Measurements from ENCODE around the gene TTBK2.
A peak's percentile ranks its signal among the peaks of the same experiment; 100 is the strongest.

The TTBK2 gene

DNA sequence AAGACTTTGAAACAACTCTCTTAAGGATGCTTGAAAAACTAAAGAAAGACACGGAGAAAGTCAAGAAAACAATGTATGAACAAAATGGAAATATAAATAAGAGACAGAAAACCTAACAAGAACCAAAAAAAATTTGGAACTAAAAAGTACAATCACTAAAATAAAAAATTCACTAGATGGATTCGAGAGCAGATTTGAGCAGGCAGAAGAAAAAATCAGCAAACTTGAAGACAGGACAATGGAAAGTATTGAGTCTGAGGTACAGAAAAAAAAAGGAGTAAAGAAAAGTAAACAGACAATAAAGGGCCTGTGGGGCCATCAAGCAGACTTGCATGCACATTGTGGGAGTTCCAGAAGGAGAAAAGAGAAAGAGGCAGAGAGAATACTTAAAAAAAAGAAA lies 170.3 kb downstream of the TTBK2 start:
- no peak for DNase-seq

DNA sequence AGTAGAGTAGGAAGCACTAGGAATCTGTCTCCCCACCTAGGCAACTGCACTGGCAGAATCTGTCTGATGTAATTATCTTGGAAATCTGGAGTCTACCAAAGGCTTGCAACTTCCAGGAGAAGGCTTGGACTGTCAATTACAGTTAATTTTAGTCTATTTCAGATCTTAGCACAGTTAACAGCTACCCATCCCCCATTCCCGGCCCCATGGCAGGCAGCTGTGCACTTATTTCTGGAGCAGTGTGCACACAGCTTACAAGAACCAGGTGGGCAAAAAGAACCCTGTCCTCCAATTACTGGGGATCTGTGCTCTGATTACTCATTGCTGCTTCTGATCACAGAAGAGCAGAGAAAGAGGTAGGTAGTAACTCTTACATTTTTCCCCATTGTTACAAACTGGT lies 171.3 kb downstream of the TTBK2 start:
- no peak for DNase-seq

DNA sequence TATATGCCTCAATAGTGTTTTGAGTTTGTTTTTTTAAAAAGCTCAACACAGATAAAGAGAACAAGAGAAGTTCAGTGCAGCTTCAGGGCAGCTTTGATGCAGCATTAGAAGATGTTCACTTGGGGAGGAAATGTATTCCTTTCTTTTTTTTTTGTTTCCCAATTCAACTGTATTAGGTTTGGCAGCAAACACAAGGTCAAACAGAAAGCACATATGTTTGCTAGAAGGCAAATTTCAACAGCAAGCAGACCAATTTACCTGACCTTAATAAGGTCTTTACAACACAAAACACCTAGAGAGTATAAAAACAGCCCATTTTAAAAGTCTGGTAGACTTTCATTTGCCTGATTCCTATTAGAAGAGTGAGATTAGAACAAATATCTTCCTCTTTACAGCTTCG lies 176.4 kb downstream of the TTBK2 start:
- DNase-seq, result no peak

DNA sequence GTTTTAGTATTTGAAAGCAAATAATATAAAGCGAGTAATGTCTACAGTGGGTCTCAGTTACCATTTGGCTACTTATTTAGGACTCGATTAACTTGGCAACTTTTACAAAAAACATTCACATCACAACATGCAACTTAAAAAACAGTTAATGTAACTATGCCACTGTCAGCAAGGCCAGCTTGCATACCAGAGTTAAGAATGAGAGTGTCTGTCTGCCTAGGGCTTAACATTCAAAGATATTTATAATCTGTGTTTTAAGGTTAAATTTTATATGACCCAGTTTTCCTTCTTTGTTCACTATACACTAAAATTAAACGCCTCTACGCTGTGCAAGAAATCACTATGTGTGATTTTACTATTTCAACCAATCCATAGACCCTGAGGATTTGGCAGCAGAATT lies 178.4 kb downstream of the TTBK2 start:
- no peak for DNase-seq

DNA sequence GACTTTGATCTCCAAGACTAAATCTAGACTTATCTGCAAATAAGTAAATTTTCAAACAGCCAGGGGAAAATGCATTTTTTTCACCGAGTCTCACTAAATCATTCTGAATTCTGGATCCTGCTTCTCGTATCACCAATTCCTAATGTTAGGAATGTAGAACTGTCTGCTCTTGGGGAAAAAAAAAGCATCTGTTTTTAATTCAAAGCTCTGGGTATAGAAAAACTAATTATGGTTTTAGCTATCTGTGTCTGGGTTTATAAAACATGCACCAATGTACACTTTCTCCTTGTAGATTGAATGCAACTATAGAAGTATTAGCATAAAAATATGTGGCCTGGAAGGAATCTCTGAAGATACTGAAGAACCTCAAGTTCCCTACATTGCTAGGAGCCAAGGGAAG lies 178.9 kb downstream of the TTBK2 start:
- DNase-seq, result no peak

DNA sequence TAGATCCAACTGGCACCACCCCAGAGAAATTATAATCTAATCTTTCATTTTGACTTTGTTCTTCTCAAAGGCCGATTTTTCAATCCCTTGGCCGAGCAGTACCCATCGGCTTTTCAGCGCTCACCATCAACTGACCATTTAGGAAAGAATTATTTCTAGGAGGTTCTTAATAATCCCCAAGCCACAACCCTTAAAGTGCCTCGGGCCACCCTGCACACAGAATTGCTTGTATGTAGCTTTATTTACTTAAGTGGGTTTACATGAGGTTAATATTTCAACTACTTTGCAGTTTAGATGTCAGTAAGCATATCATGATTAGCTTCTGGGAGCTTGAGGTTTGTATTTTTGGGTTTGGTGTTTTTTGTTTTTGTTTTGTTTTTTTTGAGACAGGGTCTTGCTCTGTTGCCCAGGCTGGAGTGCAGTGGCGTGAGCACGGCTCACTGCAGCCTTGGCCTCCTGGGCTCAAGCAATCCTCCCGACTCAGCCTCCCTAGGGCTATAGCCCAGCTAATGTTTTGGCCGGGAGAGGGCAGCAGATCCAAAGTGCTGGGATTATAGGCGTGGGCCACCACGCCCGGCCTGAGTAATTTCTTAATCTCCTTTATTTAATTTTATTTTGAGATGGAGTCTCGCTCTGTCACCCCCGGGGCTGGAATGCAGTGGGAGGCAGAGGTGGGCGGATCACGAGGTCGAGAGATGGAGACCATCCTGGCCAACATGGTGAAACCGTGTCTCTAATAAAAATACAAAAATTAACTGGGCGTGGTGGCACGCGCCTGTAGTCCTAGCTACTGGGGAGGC lies 182.8 kb downstream of the TTBK2 start:
- no peak for DNase-seq

DNA sequence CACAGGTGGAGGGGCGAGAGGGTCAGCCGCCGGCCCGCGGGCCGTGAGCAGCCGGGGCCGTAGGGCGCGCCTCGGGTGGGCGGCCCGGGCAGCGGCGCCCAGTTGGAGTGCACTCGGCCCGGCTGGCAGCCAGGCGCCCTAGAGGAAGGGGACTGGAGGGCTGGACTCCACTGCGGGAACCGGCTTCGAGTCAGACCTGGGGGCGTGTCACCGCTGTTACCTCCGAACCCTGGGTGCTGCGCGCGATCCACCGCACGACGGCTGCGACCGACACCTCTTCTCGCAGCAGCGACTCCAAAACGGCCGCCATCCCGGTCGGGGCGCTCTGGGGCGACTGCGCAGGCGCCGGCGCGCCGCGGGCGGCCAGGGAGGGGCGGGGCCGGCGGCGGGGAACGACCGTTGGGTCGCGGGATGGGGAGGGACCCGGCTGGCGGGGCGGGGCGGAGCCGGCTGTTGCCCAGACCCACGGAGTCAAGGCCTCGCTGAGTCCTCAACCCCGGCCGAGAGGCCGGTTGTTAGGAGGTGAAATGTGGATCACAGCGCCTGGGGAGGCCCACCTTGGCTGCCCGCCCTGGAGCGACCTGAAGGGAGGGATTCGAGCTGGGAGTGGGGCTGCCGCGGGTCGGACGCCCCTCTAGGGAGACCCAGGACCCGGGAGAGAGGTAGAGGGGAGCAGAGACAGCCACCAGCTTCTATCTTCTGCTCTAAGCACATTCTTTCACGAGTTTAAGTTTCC lies 183.6 kb downstream of the TTBK2 start, which contains the start of gene CDAN1:
CDAN1 (minus strand) TSS at position 336 of the 736 bp plus-strand sequence; CDS start at position 310, 26 bp downstream.
- peak; percentile 89 for DNase-seq

DNA sequence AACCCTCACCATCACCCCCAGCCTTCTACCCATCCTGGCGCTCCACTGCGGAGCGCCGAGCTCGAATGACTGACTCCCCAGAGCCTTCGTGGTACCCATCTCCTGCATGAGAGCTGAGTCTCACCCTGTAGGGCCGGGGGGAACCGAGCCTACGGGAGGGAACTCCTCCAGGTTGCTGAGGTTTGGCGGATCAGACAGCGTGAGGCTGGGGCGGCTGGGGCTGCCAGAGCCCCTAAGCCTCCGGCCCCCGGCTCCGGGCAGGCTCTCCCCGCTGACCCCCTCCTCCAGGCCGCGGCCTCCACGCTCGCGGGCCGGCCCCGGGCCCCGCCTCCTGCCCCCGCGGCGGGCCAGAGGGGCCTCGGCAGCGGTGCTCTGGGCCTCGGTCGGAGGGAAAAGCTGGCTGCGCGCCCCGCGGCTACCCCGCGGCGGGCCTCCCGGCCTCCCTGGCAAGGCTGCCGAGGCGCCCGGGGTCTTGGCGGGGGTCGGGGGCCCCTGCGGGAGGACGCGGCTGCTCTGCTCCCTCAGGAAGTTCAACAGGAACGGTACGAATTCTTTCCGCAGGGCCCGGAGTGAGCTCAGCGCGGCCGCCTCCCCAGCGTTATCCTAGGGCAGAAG lies 184.3 kb downstream of the TTBK2 start:
- DNase-seq, result no peak

DNA sequence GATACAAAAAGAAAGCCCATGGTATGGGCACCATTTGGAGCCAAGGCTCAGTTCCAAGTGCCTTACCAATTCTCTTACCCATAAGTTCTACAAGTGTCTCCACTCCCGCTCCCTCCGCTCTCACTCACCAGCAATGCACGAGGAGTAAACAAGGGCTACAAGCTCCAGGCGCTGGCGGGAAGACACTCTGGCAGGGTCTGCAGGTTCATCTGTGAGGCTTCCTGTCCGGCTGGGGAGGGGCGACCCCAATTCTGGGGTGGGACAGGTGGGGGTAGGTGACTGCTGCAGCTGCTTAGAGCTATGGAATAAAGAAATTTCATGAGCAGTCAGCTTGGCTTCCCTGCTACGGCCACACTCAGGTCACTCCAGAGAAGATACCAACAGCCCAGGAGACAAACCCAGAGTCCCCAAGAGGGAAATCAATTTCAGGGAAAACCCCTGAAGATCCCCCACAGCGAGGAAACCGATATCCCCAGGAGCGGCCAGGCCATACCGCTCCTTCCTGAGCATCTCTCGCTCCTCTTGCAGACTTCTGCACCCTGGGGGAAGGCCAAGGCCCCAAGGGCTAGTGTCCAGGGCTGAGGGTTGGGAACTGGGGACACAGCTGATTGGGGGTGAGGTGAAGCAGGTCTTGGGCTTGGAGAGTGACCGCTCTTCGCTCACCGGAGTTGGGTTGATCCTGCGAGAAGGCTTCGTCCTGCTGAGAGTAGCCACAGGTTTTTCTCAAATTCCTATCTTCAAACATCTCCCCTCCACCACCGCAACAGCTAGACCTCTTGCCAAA lies 185.0 kb downstream of the TTBK2 start:
- DNase-seq, result no peak

DNA sequence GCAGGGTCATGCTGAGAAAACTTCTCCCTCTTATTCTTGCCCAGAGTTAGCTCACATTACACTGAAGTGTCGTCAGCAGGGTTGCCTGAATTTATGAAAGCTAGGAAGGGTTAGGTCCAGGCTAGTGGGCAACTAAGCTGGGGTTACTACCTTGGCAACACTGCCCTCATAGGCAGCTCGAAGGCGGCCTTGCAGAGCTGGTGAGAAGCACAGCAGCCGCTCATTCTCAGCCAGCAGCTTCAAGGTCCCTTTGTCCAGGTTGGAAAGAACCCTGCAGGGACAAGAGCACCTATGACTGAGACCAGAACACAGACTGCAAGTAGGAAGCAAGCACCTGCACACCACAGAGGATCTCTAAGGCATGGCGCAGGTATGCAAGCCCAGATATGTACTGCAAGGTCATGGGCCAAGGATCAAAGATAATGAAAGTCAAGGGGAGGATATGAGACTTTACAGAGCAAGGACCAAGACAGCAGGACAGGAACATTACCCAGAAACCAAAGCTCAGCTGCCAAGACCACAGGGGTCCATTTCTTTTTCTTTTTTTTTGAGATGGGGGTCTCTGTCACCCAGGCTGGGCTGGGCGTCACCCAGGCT lies 186.4 kb downstream of the TTBK2 start:
- DNase-seq, result no peak

DNA sequence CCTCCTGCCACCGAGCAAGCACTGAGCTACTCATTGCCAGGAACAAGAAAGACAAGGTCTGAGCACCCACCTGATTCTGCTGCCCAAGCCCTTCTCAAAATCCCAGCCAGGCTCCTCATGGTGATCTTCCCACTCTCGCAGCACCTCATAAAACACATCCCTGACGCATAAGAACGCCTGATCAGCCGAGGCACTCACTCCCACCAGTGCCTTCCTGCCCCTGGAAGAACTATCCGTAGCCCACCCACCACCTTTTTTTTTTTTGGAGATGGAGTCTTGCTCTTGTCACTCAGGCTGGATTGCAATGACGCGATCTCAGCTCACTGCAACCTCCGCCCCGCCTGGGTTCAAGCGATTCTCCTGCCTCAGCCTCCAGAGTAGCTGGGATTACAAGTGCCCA lies 187.6 kb downstream of the TTBK2 start:
- no peak for DNase-seq

DNA sequence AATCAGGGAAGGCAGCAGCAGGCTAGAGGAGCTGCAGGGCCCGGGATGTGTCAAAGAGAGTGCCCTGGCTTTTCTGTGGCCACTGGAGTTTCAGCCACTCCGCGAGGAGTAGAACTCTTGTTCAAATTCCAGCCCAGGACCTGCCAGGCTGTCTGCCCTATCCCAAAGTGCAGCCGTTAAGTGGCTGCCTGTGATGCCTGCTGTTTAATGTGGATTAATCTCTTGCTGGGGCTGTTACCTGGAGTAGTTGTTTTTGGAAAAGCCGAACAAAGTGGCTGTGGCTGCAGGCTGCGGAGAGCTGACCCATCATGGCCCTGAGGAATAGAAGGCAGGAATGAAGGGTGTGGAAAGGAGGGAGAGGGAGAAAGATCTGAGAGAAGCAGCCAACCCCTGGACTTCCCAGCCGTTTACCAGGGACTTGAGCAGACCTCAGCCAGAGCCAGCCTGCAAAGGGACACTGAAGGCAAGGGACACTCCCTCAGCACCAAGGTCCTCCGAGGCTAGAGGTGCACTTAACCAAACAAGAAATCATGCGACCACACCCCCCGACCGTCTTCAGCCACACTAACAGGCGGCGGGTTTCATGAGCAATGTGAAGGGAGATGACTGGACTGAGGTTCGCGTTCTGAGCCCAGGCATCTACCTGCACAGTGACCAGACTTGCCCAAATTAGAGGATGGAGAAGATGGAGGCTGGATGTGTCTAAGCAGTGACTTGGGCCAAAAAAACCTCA lies 188.3 kb downstream of the TTBK2 start:
- no peak for DNase-seq

DNA sequence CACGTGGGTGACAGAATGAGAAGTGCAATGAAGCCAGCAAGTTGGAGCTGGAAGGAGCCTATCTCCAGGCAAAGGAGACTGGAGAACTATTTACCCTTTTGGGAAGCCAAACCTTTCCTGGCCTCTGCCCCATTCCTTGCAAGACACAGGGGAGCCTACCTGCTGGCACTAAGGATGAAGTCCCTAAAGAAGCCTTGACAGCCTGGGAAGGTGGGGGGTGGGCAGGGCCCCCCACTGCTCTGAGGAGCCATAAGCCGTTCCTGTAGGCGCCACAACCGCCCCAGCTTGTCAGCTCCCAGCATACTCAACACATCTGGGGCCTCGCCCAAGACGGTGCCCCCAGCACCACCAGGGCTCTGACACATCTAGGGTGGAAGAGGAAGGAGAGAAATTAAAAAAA lies 189.1 kb downstream of the TTBK2 start:
- DNase-seq, result no peak

DNA sequence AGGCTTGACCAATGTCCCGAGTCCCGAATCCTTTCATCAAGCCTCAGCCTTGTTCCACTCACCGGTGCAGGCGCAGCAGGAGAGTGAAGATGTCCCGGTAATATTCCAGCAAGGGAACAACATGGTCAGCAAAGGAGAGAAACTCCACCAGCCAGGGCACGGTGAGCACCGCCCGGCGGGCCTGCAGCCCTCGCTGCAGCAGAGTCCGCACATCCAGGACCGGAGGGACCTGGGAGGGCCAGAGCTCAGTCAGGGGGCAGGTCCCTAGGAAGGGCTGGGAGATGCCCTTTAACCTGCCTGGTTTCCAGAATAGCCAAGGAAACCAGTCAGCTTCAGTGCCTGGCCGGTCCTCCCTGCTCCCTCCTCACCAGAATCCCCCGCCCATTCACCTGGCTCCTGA lies 190.0 kb downstream of the TTBK2 start:
- no peak for DNase-seq

DNA sequence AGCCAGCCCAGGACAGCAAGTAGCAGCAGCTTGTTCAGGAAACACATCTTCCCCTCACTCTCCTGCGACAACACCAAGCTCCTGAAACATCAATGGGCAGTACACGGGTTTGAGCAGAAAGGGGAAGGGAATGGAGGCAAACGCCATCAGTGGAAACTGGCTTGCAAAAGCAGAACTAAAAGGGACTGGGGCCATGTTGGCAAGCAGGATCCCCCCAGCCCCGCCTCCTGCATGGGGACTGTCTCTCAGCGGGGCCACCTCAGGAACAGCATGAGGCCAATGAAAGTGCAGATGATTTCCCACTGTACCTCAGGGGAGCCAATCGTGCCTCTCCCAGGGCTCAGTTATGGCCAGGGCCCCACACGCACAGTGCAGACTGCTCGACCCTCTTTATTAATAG lies 190.4 kb downstream of the TTBK2 start:
- DNase-seq, result no peak

DNA sequence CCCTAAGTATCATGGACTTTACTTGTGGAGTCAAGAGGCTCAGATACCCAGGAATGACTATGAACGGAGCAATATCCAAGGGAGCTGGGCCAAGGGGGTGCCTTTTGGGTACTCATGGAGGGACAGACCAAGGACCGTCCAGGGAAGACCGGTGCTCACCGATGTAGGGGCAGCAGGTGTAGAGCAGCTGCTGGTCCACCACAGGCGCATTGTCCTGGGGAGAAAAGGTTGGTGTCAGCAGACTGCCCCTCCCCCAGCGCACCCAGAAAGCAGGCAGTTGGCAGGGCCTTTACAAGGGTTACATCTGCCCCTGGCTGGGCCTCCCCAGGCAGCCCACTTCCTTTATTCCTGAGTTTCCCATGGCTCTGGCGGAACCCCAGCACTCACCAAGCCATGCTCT lies 191.2 kb downstream of the TTBK2 start:
- no peak for DNase-seq

DNA sequence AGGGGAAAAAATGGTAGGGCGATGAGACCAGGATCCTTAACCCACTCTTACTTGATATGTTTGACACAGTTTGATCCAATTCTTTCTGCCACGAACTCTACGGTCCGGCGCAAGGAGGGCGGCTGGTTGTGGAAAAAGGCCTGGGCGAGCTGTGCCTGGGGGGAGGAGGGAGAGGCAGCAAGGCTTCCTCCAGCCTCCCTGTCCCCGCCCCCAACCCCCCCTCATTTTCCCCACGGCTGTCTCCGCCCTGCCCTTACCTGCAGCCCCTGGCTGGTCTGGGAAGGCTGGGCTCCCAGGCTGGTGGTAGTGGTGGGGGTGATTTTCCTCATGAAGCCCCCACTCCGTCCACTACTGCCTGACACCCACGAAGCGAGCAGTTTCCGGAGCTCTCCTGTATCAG lies 191.6 kb downstream of the TTBK2 start:
- DNase-seq, result no peak

DNA sequence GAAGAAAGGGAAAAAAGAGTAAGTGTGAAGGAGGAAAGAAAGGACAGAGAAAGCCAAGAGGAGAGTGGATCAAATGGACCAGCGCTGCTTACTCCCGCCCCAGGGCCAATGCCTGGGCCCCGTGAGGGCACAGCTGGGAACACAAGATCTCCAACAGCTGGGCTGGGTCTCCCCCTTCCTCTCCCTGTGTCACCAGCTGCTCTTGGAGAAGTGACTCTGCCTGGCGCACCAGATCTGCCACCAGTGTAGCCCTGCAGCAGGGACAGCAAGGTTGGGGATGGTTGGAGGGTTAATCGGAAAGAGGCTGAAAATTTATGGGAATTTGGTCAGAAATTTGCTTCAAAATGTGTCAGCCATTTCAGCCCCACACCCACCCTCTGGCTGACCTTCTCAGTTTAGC lies 192.0 kb downstream of the TTBK2 start:
- no peak for DNase-seq

DNA sequence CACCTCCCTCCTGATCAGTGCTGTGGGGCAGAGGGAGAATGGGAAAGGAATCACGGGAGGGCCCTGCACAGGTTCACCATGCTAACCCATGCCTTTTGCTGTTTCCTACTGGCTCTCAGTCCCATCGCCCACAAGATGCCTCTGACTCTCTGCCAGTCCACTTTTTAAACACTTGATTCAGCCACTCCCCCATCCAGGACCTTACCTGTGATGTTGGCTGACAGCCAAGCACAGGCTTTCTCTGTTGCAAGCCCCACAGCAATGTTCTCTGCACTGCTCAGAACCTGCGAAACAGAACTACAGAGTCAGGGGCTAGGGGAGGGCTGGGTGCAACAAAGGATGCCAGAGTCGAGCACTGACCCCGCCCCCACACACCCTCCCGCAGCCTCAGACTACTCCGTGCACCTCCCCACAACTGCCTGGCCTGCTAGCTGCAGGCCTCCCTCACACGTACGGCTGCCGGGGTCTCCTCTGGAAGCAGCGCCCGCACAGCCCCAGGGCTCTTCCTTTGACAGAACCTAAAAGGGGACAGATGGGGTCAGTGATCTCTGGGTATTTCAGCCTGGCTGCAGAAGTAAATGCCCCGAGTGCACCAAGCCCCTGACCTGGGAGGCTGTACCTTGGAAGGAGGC lies 192.7 kb downstream of the TTBK2 start:
- no peak for DNase-seq

DNA sequence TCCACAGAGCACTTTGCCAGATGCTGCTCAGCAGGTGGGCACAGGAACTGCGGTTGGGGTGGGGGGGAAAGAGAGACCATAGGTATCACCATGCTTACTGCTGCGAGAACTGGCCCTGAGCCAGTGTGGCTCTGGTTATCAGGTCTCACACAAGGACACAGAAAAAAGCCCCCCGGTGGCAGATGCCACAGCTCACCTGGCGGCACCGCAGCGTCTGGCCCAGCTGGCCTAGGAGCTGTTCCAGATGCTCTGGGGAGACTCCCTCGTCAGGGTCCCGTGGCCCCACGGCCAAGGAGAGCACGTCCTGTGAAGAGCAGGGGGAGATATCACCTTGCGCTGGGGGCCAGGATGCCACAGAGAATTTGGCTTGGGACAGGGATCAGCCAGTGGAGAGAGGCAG lies 194.5 kb downstream of the TTBK2 start:
- no peak for DNase-seq

DNA sequence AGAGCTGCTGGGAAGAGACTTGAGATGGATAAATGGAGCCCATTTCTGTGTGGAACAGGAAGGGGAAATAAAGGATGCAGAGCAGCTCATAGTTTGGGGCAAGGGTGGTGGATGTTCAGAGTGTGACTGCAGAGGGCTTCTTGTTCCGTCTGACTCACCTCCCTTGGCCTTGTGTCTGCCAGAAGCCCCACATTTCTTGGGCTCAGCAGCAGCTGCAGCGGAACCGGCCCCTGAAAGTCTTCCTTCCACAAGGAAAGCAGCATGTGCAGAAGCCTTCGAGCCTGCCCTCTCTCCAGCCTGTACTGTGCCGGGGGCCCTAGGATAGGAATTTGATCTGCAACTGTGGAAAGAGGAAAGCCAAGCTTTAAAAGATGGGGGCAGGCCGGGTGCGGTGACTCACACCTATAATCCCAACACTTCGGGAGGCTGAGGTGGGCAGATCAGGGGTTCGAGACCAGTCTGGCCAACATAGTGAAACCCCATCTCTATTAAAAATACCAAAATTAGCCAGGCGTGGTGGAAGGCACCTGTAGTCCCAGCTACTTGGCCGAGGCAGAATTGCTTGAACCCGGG lies 195.2 kb downstream of the TTBK2 start:
- DNase-seq, result no peak

All from CD4-positive, alpha-beta T cell treated with Interleukin-4 for 4 hours (primary cell).